Neural progenitor cell (in vitro differentiated cells): Measurements from ENCODE around the gene LATS2. TPM values are rescaled to one million over a fixed set of nuclear protein-coding genes. Genes with fewer than 3 reads are reported as not detected.

ENCODE experiments used
- DNase-seq: peaks from one replicate; pipeline ENCODE4 v3.0.0-alpha.2; 2016; ENCODE audit warnings: low spot score
- H2AFZ ChIP-seq: fragments of 200-600 bp; sonication (generic); replicated peaks from 2 replicates; pipeline ENCODE4 v1.6.1; 2016; ENCODE audit warnings: antibody characterized with exemption
- H3F3A ChIP-seq: fragments of 200-600 bp; sonication (generic); 2 replicates; pipeline ENCODE4 v1.6.1; 2016; ENCODE audit warnings: antibody characterized with exemption, low read depth
- H3K27ac ChIP-seq: fragments of 200-600 bp; sonication (generic); 2 replicates; pipeline ENCODE4 v1.5.1; 2016; ENCODE audit warnings: mild to moderate bottlenecking
- H3K27me3 ChIP-seq: fragments of 200-600 bp; sonication (generic); 2 replicates; pipeline ENCODE4 v1.6.1; 2016; ENCODE audit warnings: mild to moderate bottlenecking, moderate library complexity
- H3K36me3 ChIP-seq: fragments of 200-600 bp; sonication (generic); 2 replicates; pipeline ENCODE4 v1.5.1; 2016
- H3K4me1 ChIP-seq: fragments of 200-600 bp; sonication (generic); 2 replicates; pipeline ENCODE4 v1.6.1; 2016; ENCODE audit warnings: mixed run types
- H3K4me2 ChIP-seq: fragments of 200-600 bp; sonication (generic); 2 replicates; pipeline ENCODE4 v1.6.1; 2016
- H3K4me3 ChIP-seq: fragments of 200-600 bp; sonication (generic); 2 replicates; pipeline ENCODE4 v1.5.1; 2016
- H3K79me2 ChIP-seq: fragments of 200-600 bp; sonication (generic); 2 replicates; pipeline ENCODE4 v1.6.1; 2016; ENCODE audit warnings: low read depth
- H3K9ac ChIP-seq: fragments of 200-600 bp; sonication (generic); 2 replicates; pipeline ENCODE4 v1.6.1; 2016
- H3K9me3 ChIP-seq: fragments of 200-600 bp; sonication (generic); 2 replicates; pipeline ENCODE4 v1.5.1; 2016; ENCODE audit warnings: low read depth
- H4K20me1 ChIP-seq: fragments of 200-600 bp; sonication (generic); 2 replicates; pipeline ENCODE4 v1.6.1; 2016; ENCODE audit warnings: low read depth
- H3K27ac Mint-ChIP-seq: 3 replicates; pipeline ENCODE4 v1.8.0; 2021; ENCODE audit warnings: mixed read lengths
- H3K27me3 Mint-ChIP-seq: 2 replicates; pipeline ENCODE4 v1.8.0; 2022; ENCODE audit warnings: low read depth, mild to moderate bottlenecking, inconsistent platforms, moderate library complexity, mixed read lengths; ENCODE audit not compliant: insufficient read depth
- H3K36me3 Mint-ChIP-seq: 3 replicates; pipeline ENCODE4 v1.8.0; 2021; ENCODE audit warnings: mixed read lengths
- H3K4me1 Mint-ChIP-seq: 3 replicates; pipeline ENCODE4 v1.8.0; 2021; ENCODE audit warnings: mixed read lengths
- H3K4me3 Mint-ChIP-seq: 3 replicates; pipeline ENCODE4 v1.8.0; 2021; ENCODE audit warnings: mild to moderate bottlenecking, moderate library complexity, mixed read lengths
- H3K9me3 Mint-ChIP-seq: 3 replicates; pipeline ENCODE4 v1.8.0; 2020; ENCODE audit warnings: mixed read lengths
- CTCF ChIP-seq: fragments of 200-600 bp; sonication (generic); IDR thresholded peaks from 2 replicates; pipeline ENCODE4 v1.5.1; 2017; ENCODE audit warnings: antibody characterized with exemption, mild to moderate bottlenecking
- EZH2 ChIP-seq: fragments of 200-600 bp; sonication (generic); IDR thresholded peaks from 2 replicates; pipeline ENCODE4 v1.6.1; 2017; ENCODE audit warnings: antibody characterized with exemption, mild to moderate bottlenecking, moderate library complexity
- EZH2phosphoT487 ChIP-seq: fragments of 200-600 bp; sonication (generic); IDR thresholded peaks from 2 replicates; pipeline ENCODE4 v1.6.1; 2017; ENCODE audit warnings: antibody characterized with exemption
- total RNA-seq: library from RNA; depleted of rRNA; stranded (reverse); fragments of >200 nt; gene quantifications from 2 replicates; pipeline ENCODE4 v1.2.3, GENCODE V29; 2015; ENCODE audit warnings: low replicate concordance

Gene LATS2
- total RNA-seq, 1 donor from 2014 or later: 15.2 TPM

- Histone ChIP-seq H3K4me3 (no peak overlapping the region), H3K79me2 (peaks cover 100% of the 10 kb centered on the region), H3K9me3 (no peaks in the 10 kb centered on the region), H3F3A (peaks cover 5% of the 10 kb centered on the region), H4K20me1 (peaks cover 98% of the 10 kb centered on the region), H3K36me3 (no peaks in the 10 kb centered on the region), H2AFZ (no peak overlapping the region), H3K27ac (no peak overlapping the region), H3K4me1 (peaks cover 23% of the 10 kb centered on the region), H3K9ac (no peak overlapping the region), H3K27me3 (no peaks in the 10 kb centered on the region), H3K4me2 (no peak overlapping the region)
- Mint-ChIP-seq H3K9me3 (no peaks in the 10 kb centered on the region), H3K36me3 (peaks cover 14% of the 10 kb centered on the region), H3K27me3 (peaks cover 2% of the 10 kb centered on the region), H3K4me1 (peaks cover 19% of the 10 kb centered on the region), H3K27ac (no peak overlapping the region), H3K4me3 (no peak overlapping the region)
- DNase-seq: no peak
- TF ChIP-seq EZH2phosphoT487 (no peak), CTCF (no peak), EZH2 (no peak)
Measured at GRCh38 chr13:21055511-21056045, 5.8 kb downstream of the LATS2 start.

GRCh38 chr13:21055016-21055415, 6.4 kb downstream of the LATS2 start:
- Histone ChIP-seq H3K4me2 (no peak overlapping the region), H3F3A (peaks cover 3% of the 10 kb centered on the region), H3K4me1 (peaks cover 22% of the 10 kb centered on the region), H3K9me3 (no peaks in the 10 kb centered on the region), H3K27me3 (no peaks in the 10 kb centered on the region), H3K9ac (no peak overlapping the region), H3K4me3 (no peak overlapping the region), H3K27ac (no peak overlapping the region), H2AFZ (no peak overlapping the region), H3K79me2 (peaks cover 100% of the 10 kb centered on the region), H4K20me1 (peaks cover 100% of the 10 kb centered on the region), H3K36me3 (no peaks in the 10 kb centered on the region)
- peaks cover 14% of the 10 kb centered on the region for H3K36me3 Mint-ChIP-seq
- H3K9me3 Mint-ChIP-seq: no peaks in the 10 kb centered on the region
- H3K27ac Mint-ChIP-seq: no peak overlapping the region
- no peak overlapping the region for H3K4me3 Mint-ChIP-seq
- no peak for TF ChIP-seq EZH2phosphoT487
- no peak for TF ChIP-seq CTCF
- TF ChIP-seq EZH2: no peak
- peaks cover 2% of the 10 kb centered on the region for H3K27me3 Mint-ChIP-seq
- peaks cover 18% of the 10 kb centered on the region for H3K4me1 Mint-ChIP-seq
- DNase-seq: no peak

GRCh38 chr13:21054313-21054712, 7.1 kb downstream of the LATS2 start:
- Mint-ChIP-seq H3K27ac (no peak overlapping the region), H3K4me1 (peaks cover 11% of the 10 kb centered on the region), H3K9me3 (no peaks in the 10 kb centered on the region), H3K27me3 (peaks cover 2% of the 10 kb centered on the region), H3K4me3 (no peak overlapping the region), H3K36me3 (peaks cover 14% of the 10 kb centered on the region)
- TF ChIP-seq CTCF: no peak
- TF ChIP-seq EZH2phosphoT487: no peak
- no peak for TF ChIP-seq EZH2
- Histone ChIP-seq H3K4me2 (no peak overlapping the region), H3K36me3 (no peaks in the 10 kb centered on the region), H3K27me3 (no peaks in the 10 kb centered on the region), H3K79me2 (peaks cover 100% of the 10 kb centered on the region), H3K27ac (no peak overlapping the region), H3F3A (no peaks in the 10 kb centered on the region), H3K4me1 (peaks cover 15% of the 10 kb centered on the region), H4K20me1 (peaks cover 100% of the 10 kb centered on the region), H3K4me3 (no peak overlapping the region), H3K9me3 (no peaks in the 10 kb centered on the region), H2AFZ (no peak overlapping the region), H3K9ac (no peak overlapping the region)
- DNase-seq: no peak
